Esophagus muscularis mucosa (tissue), 4 donors: ENCODE results near the gene IL17REL. TPM values are rescaled to one million over a fixed set of nuclear protein-coding genes. Genes with fewer than 3 reads are reported as not detected.

Experiments
- DNase-seq: peaks from one replicate; pipeline ENCODE4 v3.0.0-alpha.2; 2017; ENCODE audit errors: extremely low spot score
- H3K27ac ChIP-seq, 4 donors: fragments of 200-600 bp; sonication (generic); replicated peaks in 1 of 4; 1 replicate in 3 of 4; 2 replicates in 1 of 4; pipeline ENCODE4 v1.5.1; 2016 to 2019; ENCODE audit warnings: mild to moderate bottlenecking in 1 of 4
- H3K27me3 ChIP-seq, 4 donors: fragments of 200-600 bp; sonication (generic); one replicate each; pipeline versions ENCODE4 v1.5.1 to v1.6.0; 2016 to 2019
- H3K36me3 ChIP-seq, 4 donors: fragments of 200-600 bp; sonication (generic); one replicate each; pipeline ENCODE4 v1.5.1; 2016 to 2019
- H3K4me1 ChIP-seq, 4 donors: fragments of 200-600 bp; sonication (generic); one replicate each; pipeline ENCODE4 v1.5.1; 2016 to 2019
- H3K4me3 ChIP-seq, 4 donors: fragments of 200-600 bp; sonication (generic); 1 replicate in 2 of 4; 2 replicates in 2 of 4; pipeline ENCODE4 v1.5.1; 2016 to 2019; ENCODE audit warnings: mild to moderate bottlenecking in 4 of 4, moderate library complexity in 1 of 4
- H3K9me3 ChIP-seq, 4 donors: fragments of 200-600 bp; sonication (generic); 1 replicate in 3 of 4; 2 replicates in 1 of 4; pipeline ENCODE4 v1.5.1; 2016 to 2019
- CTCF ChIP-seq, 3 experiments: fragments of 200-600 bp in 2 of 3; fragments of 450-650 bp in 1 of 3; sonication (generic) in 2 of 3; IDR thresholded peaks; one replicate each; pipeline ENCODE4 v1.5.1; 2017 to 2019; ENCODE audit warnings: antibody characterized with exemption in 3 of 3, mild to moderate bottlenecking in 2 of 3, moderate library complexity in 1 of 3
- EP300 ChIP-seq: sonication (generic); formaldehyde crosslinking; IDR thresholded peaks from one replicate; pipeline ENCODE4 v1.6.1; 2017; ENCODE audit warnings: antibody characterized with exemption
- POLR2A ChIP-seq: fragments of 450-650 bp; IDR thresholded peaks from one replicate; pipeline ENCODE4 v1.6.1; 2017; ENCODE audit warnings: antibody characterized with exemption, moderate library complexity, mild to moderate bottlenecking, low read depth
- POLR2AphosphoS5 ChIP-seq, 2 donors: sonication (generic); formaldehyde crosslinking; IDR thresholded peaks; one replicate each; pipeline ENCODE4 v1.6.1; 2017; ENCODE audit warnings: antibody characterized with exemption in 2 of 2
- WGBS: methylation state at CpG from one replicate; pipeline ENCODE4 v1.1.5; 2018; 5-methylcytosine and 5-hydroxymethylcytosine counted together
- intact Hi-C: fragments of 100-400 bp; cut with DNase I; formaldehyde crosslinking; loops from one replicate; pipeline ENCODE4 v1.15.1; 2023
- total RNA-seq, 4 donors: library from RNA; depleted of rRNA; stranded (reverse); fragments of >200 nt; gene quantifications; one replicate each; pipeline versions ENCODE4 v1.1.0 to v1.2.1, GENCODE V29; 2016

Gene IL17REL
- total RNA-seq, 4 donors from 2014 or later = not detected

DNA sequence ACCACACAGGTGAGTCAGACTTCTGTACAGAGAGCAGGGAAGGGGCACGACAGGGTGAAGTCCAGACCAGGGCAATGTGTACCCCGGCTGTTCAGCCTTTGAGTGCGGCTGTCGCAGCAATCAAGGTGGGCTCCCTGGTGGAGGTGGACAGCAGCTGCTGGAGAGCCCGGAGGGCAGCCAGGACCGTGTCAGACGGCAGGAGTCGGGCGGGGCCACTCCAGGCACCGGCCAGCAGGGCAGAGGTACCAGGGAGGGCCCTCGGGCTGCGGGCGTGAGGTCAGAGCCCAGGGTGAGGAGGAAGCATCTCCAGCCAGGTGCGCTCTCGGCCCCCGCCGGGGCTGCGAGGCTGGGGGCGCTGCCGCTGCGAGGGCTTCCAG is 52.8 kb downstream of the IL17REL start:
- peaks cover 43 to 60% (median 52%) of the 10 kb centered on the region in 4 donors for H3K4me1 ChIP-seq
- peak overlapping the region; percentile 88 to 98 (median 95) for H3K27ac ChIP-seq
- intact Hi-C loops = no loop called here
- 30% methylated on average over 4 of the region's 21 CpGs for WGBS
- H3K27me3 ChIP-seq = no peaks in the 10 kb centered on the region
- H3K4me3 ChIP-seq = peak overlapping the region; percentile 73 to 96 (median 89)
- H3K9me3 ChIP-seq = no peaks in the 10 kb centered on the region
- no peak for DNase-seq
- TF ChIP-seq CTCF (IDR thresholded peaks at IDR 0.05) (peak in 1 of 3 experiments; percentile 15), POLR2AphosphoS5 (IDR thresholded peaks at IDR 0.05) (no peak), POLR2A (no peak)
- peaks cover 11 to 32% (median 27%) of the 10 kb centered on the region in 4 donors for H3K36me3 ChIP-seq

DNA sequence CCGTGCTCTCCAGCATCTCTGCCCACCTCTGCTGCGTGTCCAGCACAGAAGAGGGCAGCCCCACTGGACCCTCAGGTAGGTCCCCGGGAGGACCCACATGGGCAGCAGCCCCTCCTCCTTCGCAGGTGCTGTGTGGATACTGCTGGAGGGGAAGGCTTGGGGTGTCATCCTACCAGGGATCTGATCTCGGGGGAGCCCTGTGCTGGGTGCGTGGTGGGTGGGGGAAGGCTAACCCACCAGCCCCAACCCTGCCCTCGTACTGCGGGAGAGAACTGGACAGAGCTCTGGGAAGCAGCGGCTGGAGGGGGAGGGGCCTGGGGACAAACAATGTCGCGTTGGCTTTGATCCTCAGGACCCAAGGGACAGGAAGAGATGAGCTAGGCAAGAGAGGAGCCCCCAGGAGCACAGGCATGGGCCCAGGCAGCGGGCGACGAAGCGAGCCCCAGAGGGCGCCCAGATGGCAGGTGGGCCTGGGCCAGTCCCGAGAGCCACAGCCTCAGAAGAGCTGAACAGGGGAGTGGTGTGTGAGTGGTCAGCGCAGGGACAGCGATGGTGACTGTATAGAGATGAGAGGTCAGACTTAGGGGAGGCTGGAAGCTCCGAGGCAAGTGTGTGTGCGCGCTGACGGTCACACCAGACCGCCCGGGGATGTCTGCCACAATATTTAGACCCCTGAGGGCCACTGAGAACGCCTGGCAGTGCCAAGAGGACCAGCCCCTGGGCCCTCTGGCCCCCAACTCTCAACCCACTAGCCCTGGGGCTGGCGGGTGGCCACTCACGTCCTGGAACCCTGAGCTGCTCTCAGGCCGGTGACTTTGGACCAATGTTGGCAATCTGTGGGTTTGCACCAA is 53.4 kb downstream of the IL17REL start:
- WGBS = 71% methylated on average over 12 of the region's 29 CpGs
- Histone ChIP-seq H3K27me3 (no peaks in the 10 kb centered on the region), H3K4me1 (peaks cover 43 to 60% (median 52%) of the 10 kb centered on the region in 4 donors), H3K4me3 (peak overlapping the region; percentile 73 to 96 (median 89)), H3K27ac (peak overlapping the region; percentile 88 to 98 (median 95)), H3K36me3 (peaks cover 11 to 26% (median 21%) of the 10 kb centered on the region in 4 donors), H3K9me3 (no peaks in the 10 kb centered on the region)
- TF ChIP-seq POLR2A = no peak
- no peak for TF ChIP-seq CTCF (IDR thresholded peaks at IDR 0.05)
- no peak for TF ChIP-seq EP300
- TF ChIP-seq POLR2AphosphoS5 (IDR thresholded peaks at IDR 0.05) = no peak
- DNase-seq = no peak
- intact Hi-C loops = no loop called here

DNA sequence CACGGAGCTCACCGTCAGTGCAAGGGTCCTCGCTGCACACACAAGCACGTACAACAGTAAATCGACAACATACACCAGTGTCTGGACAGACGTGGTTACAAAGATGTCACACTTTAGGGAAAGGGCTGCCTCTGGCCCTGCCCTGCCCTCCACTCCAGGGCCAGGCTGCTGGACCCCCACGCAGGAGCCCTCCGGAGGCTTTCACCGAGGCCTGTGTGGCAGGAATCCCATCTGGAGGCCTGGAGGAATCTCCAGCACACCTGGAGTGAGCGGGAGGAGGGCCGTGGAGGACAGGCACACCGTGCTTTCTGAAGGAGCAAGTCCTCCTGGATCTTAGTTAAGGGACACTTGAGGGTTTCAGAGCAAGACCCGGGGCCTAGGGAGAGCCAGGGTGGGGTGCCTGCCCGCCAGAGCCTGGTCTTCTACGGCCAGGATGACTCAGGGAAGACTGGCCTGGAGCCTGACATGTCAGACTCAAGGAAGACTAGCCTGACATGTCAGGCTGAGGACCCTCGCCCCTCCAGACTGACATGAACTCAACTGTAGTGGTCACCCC is 54.1 kb downstream of the IL17REL start:
- Histone ChIP-seq H3K4me1 (peaks cover 43 to 60% (median 52%) of the 10 kb centered on the region in 4 donors), H3K27me3 (no peaks in the 10 kb centered on the region), H3K36me3 (peaks cover 8 to 19% (median 14%) of the 10 kb centered on the region in 4 donors), H3K27ac (no peak overlapping the region), H3K4me3 (no peak overlapping the region), H3K9me3 (no peaks in the 10 kb centered on the region)
- TF ChIP-seq CTCF (IDR thresholded peaks at IDR 0.05) (no peak), EP300 (no peak), POLR2AphosphoS5 (IDR thresholded peaks at IDR 0.05) (no peak), POLR2A (no peak)
- DNase-seq = no peak
- intact Hi-C loops = no loop called here
- WGBS = 63% methylated on average over 2 of the region's 16 CpGs

- intact Hi-C loops = no loop called here
- Histone ChIP-seq H3K9me3 (no peaks in the 10 kb centered on the region), H3K36me3 (peaks cover 2 to 14% (median 8%) of the 10 kb centered on the region in 4 donors), H3K4me1 (peaks cover 43 to 60% (median 52%) of the 10 kb centered on the region in 4 donors), H3K27me3 (no peaks in the 10 kb centered on the region), H3K4me3 (no peak overlapping the region), H3K27ac (no peak overlapping the region)
- no peak for DNase-seq
- TF ChIP-seq CTCF (IDR thresholded peaks at IDR 0.05) (no peak), EP300 (no peak), POLR2A (no peak), POLR2AphosphoS5 (IDR thresholded peaks at IDR 0.05) (no peak)
- 95% methylated on average over 9 of the region's 12 CpGs for WGBS
Measured at GRCh38 chr22:49957826-49958365, 54.7 kb downstream of the IL17REL start.
